GM18909 (cell line): Measurements from ENCODE around the gene ABHD1.
A peak's percentile ranks its signal among the peaks of the same experiment; 100 is the strongest.

Experiments
- ATAC-seq: cut with Tn5 transposase; IDR thresholded peaks from one replicate; pipeline ENCODE4 v1.9.1; 2021; ENCODE audit warnings: mild to moderate bottlenecking; ENCODE audit not compliant: unreplicated experiment, poor library complexity

Gene ABHD1

GRCh38 chr2:27133905-27134780 lies 10.5 kb downstream of the ABHD1 start, which contains the start of gene PREB:
TSS of gene PREB (minus strand) at chr2:27134636. CDS start at chr2:27134421, 215 bp downstream.
- peak; percentile 78 for ATAC-seq

DNA sequence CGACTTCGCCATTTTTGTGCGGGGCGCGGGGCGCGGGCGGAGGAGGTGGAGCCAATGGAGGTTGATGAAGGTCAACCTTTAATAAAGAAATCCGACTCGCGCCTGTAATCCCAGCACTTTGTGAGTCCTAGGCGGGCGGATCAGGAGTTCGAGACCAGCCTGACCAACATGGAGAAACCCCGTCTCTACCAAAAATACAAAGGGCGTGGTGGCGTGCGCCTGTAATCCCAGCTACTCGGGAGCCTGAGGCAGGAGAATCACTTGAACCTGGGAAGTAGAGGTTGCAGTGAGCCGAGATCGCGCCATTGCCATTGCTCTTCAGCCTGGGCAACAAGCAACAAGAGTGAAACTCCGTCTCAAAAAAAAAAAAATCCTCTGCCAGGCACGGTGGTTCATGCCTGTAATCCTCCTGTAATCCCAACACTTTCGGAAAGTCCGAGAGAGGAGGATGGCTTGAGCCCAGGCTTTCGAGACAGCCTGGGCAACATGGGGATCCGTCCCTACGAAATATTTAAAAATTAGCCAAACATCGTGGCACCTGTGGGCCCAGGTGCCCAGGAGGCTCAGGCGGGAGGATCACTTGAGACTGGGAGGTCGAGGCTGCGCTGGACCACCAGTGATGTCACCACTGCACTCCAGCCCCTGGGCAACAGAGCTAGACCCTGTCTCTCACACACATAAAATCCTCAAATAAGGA lies 11.3 kb downstream of the ABHD1 start:
- no peak for ATAC-seq

- ATAC-seq, result no peak
Observed at GRCh38 chr2:27135478-27135955, 11.9 kb downstream of the ABHD1 start.

GRCh38 chr2:27136751-27137150 lies 13.1 kb downstream of the ABHD1 start:
- ATAC-seq, result no peak

DNA sequence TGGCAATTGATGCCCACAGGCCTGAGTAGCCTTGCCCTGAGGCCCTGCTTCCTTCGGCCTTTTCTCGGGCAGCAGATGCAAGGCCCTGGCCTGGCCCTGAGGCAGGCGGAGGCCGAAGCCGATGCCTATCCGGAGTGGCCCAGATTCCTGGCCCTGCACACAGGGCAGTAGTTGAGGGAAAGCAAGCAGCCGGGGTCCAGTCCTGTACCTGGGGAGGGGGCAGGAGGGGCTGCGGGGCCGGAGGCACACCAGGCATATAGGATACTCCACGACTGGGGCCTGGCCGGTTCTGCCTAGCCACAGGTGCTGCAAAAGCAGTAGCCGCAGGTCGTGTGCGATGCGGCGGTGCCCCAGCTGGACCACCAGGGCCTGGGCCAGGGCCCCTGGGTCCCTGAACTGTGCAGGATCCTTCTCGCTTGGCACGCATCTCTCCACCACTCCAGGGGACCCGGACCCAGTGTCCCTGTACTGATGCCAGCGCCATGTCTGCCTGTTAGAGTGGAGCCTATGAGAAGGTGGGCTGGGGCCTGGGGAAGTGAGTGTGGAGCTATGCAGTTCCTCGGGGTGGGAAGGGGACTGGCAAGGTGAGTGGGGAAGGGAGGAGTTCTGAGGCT lies 13.8 kb downstream of the ABHD1 start:
- ATAC-seq, result no peak

GRCh38 chr2:27138111-27138510 lies 14.5 kb downstream of the ABHD1 start:
- no peak for ATAC-seq

DNA sequence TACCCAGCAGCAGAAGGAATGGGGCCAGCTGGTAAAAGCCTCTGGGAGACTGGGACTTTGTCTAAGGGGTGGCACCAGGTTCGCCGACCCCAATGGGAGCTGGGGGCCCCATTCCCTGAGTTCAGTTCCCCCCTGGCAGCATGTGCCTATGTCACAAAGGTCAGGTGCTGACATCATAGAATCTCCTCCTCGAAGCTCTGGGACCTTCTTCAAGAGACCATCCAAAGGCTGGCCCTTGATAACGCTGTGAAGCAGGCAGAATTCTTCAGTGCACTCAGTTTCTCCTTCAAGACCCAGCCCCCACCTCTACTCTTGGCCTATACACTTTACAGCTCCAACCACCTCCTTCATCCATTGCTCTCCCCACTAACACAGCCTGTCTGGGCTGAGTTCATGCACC lies 15.7 kb downstream of the ABHD1 start, which contains the start of gene PRR30:
PRR30 (minus strand) TSS at position 101 of the 400 bp plus-strand sequence. CDS start 1,081 bp downstream, outside the sequence.
- ATAC-seq, result no peak

DNA sequence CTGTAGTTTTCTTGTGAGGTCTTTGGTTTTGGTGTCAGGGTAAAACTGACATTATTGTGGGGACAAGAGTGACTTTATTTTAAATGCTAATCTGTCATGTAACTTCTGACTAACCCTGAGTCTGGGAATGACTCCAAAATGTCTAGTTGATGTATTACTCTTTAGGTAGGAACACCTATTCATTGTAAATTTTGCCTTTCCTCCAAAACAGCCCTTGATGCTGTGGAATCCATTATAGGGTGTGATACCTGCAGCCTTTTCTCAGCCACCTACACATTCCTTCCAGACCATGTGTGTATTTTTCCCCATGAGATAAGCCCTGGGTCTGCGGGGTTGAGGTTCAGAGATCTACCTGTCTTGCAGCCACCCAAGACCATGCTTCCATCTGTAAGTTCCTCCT lies 19.7 kb downstream of the ABHD1 start:
- no peak for ATAC-seq

DNA sequence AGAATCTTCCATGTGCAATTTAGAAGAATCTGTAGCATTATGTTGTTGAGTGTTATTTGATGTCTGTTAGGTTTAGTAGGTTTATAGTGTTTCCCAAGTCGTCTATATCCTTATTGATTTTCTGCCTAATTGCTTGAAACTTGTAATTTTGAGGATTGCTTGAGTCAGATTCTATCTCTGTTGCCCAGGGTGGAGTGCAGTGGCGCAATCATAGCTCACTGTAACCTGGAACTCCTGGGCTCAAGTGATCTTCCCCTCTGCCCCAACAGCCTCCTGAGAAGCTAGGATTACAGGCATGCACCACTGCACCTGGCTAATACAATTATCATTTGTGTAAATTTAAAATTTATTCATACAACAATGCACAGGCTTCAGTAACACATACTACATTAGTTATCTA lies 22.1 kb downstream of the ABHD1 start:
- ATAC-seq, result no peak

GRCh38 chr2:27147935-27148334 lies 24.3 kb downstream of the ABHD1 start:
- no peak for ATAC-seq

DNA sequence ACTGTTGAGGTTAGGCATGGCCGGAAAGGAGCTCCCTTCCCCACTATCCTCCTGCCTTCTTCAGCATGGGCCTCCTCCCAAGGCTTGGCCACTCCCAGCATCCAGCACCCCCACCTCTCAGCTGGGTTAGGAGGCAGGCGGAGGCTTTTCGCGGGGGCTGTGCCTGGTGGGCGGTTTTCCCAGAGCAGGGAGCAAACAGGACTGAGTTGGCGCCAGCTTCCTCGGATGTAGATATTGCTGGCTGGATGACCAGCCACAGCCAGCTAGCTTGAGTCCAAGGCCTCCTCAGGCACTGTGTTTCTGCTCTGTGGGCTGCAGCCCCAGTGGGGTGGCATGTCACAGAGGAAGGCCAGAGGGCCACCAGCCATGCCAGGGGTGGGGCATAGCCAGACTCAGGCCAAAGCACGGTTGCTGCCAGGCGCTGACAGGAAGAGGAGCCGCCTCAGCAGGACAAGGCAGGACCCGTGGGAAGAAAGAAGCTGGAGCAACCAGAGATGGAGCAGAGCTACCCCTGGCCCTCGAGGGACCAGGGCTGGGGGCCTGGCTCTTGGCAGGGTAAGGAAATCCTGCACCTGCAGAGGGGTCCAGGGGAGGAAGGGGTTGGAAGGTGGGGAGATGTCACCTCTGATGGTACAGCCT lies 25.3 kb downstream of the ABHD1 start, which contains the start of gene TCF23:
TCF23 (plus strand) TSS at position 204 of the 639 bp plus-strand sequence; CDS start at position 334, 130 bp downstream.
- no peak for ATAC-seq

- no peak for ATAC-seq
Observed at GRCh38 chr2:27149570-27150405, 26.2 kb downstream of the ABHD1 start.

DNA sequence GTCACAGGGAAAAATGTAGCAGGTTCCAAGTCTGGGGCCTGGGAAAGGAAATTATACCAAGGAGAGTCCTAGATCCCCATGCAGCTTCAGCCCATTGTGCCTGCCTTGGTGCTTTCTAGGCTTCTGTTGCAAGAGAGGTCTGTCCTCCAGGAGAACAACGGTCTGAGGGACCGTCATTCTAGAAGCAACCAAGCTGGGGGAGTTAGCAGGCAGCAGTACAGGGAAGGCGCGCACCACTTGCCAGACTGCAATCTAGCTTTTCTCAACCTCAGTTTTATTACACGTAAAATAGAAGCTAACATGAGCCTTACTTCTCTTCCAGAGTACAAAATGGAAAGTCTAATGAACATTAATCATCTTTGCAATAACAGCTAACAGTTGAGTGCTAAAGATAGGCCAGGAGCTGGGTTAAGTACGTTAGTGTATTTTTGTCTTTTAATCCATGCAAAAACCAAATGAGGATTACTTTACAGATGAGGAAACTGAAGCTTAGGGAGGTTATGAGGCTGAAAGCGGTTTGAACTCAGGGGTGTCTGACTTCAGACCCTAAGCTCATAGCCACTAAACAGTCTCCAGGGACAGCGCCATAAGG lies 27.1 kb downstream of the ABHD1 start:
- ATAC-seq, result no peak

DNA sequence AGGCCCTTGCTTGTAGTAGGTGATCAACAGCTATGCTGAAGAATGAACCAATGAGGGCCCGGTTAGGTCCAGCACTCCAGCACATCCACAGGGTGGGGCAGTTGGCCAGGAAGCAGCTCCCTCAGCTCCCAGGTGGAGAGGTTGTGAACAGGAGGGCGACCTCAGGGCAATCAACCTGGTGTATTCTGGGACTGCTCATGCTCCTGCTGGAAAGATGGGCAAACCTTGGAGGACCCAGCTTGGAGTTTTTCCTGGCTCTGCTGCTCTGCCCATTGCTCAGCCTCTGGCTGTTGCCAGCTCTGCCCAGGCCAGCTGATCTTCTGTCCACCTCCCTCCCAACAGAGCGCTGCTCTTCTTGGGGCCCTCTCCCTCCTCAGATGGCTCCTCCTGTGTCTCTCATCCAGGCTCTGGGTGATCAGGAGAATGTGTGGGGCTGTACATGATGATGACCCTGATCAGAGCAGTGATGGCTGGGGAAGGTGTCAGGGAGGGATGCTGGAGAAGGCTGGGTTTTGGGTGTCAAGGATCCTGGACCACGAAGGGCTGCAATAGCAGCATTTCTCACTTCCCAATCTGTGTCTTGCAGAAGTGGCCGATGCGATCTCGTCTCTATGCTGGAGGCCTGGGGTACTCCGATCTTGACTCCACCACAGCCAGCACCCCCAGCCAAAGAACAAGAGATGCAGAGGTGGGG lies 28.6 kb downstream of the ABHD1 start:
- no peak for ATAC-seq

- no peak for ATAC-seq
Observed at GRCh38 chr2:27152796-27153464, 29.3 kb downstream of the ABHD1 start.

DNA sequence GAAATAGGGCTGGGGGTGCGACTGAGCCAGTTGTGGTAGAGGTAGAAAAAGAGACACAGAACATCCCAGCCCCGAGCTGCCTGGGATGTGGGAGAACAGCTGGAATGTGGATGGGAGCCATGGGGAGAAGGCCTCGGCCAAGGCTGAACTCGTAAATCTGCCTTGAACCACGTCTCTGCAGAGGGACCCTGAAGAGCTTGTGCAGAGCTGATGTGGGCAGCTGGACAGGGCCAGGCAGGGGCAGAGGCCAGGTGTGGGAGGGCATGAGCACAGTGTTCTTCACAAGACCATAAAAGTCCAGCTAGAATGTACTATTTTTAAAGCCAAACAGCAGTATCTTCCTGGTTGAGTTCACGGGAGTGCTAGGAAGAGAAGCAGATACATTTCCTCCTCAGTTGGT lies 30.9 kb downstream of the ABHD1 start:
- no peak for ATAC-seq

DNA sequence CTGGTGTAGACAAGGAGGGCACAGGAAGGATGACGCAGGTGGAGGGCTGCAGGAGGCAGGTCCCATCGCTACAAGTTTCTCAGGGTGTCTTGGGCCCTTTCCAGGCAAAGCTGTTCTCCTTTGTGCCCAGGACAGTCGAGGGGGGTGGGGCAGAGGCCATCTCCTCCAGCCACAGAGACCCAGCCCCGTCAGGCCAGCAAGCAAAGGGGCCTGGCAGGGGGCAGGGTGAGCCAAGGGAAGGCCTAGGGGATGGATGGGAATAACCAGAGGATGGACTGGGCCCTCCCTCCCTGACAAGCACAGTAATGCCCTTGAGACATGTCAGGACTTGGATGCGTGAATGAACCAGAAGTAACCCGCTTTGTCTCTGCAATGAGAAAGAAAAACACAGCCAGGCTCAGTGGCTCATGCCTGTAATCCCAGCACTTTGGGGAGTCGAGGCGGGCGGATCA lies 31.5 kb downstream of the ABHD1 start:
- ATAC-seq, result no peak

DNA sequence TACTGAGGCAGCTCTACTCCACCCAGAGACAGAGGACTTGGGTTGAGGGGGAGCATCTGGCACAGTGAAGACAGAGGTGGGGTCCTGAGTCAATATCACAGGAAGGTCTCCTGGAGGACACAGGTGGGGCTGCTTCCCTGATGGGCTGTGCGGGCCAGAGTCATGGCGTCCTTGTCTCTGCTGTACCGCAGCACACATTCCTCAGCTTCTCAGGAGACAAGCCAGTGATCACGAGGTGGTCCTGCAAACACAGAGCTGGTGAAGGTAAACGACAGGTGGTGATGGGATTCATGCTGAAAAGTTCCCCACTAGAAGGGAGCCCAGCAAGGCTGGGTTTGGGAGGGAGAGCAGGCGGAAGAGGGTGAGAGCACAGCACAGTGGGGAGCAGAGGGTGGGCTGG lies 34.9 kb downstream of the ABHD1 start:
- no peak for ATAC-seq
